ENCODE measurements around the gene FMO4.
"Not testable (repeated sequence)": the region's sequence is repeated elsewhere in the genome, so short reads cannot be mapped to it uniquely, and the experiment has no call there.

The FMO4 gene

GRCh38 chr1:171339345-171339744 is 25.4 kb downstream of the FMO4 start:
- not testable (repeated sequence) for H3K27me3 ChIP-seq (ENCODE audit: control insufficient read depth, insufficient read depth, low read length); H3K4me3 ChIP-seq (ENCODE audit: low read length); H3K4me1 ChIP-seq (ENCODE audit: control insufficient read depth, insufficient read depth, low read length); H3K36me3 ChIP-seq (ENCODE audit: control insufficient read depth, insufficient read depth, low read length); H3K9me3 ChIP-seq (ENCODE audit: control insufficient read depth, low read length); H3K9ac ChIP-seq (ENCODE audit: low read length)

GRCh38 chr1:171343727-171344472 is 29.9 kb downstream of the FMO4 start:
- no peaks in the 10 kb centered on the region for H3K36me3 ChIP-seq (ENCODE audit: control insufficient read depth, insufficient read depth, low read length)
- H3K9me3 ChIP-seq (ENCODE audit: control insufficient read depth, low read length) = no peaks in the 10 kb centered on the region
- no peak overlapping the region for H3K4me3 ChIP-seq (ENCODE audit: low read length)
- no peaks in the 10 kb centered on the region for H3K4me1 ChIP-seq (ENCODE audit: control insufficient read depth, insufficient read depth, low read length)
- no peaks in the 10 kb centered on the region for H3K27me3 ChIP-seq (ENCODE audit: control insufficient read depth, insufficient read depth, low read length)
- H3K9ac ChIP-seq (ENCODE audit: low read length) = no peak overlapping the region

- Histone ChIP-seq H3K27me3 (ENCODE audit: control insufficient read depth, insufficient read depth, low read length) (no peaks in the 10 kb centered on the region), H3K4me1 (ENCODE audit: control insufficient read depth, insufficient read depth, low read length) (no peaks in the 10 kb centered on the region), H3K9me3 (ENCODE audit: control insufficient read depth, low read length) (no peaks in the 10 kb centered on the region), H3K36me3 (ENCODE audit: control insufficient read depth, insufficient read depth, low read length) (no peaks in the 10 kb centered on the region), H3K9ac (ENCODE audit: low read length) (no peak overlapping the region), H3K4me3 (ENCODE audit: low read length) (no peak overlapping the region)
Observed at GRCh38 chr1:171344473-171344820, 30.5 kb downstream of the FMO4 start.

- Histone ChIP-seq H3K9ac (ENCODE audit: low read length) (no peak overlapping the region), H3K4me1 (ENCODE audit: control insufficient read depth, insufficient read depth, low read length) (no peaks in the 10 kb centered on the region), H3K4me3 (ENCODE audit: low read length) (no peak overlapping the region), H3K9me3 (ENCODE audit: control insufficient read depth, low read length) (no peaks in the 10 kb centered on the region), H3K27me3 (ENCODE audit: control insufficient read depth, insufficient read depth, low read length) (no peaks in the 10 kb centered on the region), H3K36me3 (ENCODE audit: control insufficient read depth, insufficient read depth, low read length) (no peaks in the 10 kb centered on the region)
Observed at GRCh38 chr1:171345536-171345935, 31.6 kb downstream of the FMO4 start.

GRCh38 chr1:171346881-171347280 is 32.9 kb downstream of the FMO4 start:
- no peaks in the 10 kb centered on the region for H3K36me3 ChIP-seq (ENCODE audit: control insufficient read depth, insufficient read depth, low read length)
- H3K4me1 ChIP-seq (ENCODE audit: control insufficient read depth, insufficient read depth, low read length) = no peaks in the 10 kb centered on the region
- H3K9ac ChIP-seq (ENCODE audit: low read length) = no peak overlapping the region

GRCh38 chr1:171350594-171350993 is 36.6 kb downstream of the FMO4 start:
- no peaks in the 10 kb centered on the region for H3K36me3 ChIP-seq (ENCODE audit: control insufficient read depth, insufficient read depth, low read length)
- no peak overlapping the region for H3K9ac ChIP-seq (ENCODE audit: low read length)
- no peaks in the 10 kb centered on the region for H3K4me1 ChIP-seq (ENCODE audit: control insufficient read depth, insufficient read depth, low read length)
- no peaks in the 10 kb centered on the region for H3K27me3 ChIP-seq (ENCODE audit: control insufficient read depth, insufficient read depth, low read length)
- no peaks in the 10 kb centered on the region for H3K9me3 ChIP-seq (ENCODE audit: control insufficient read depth, low read length)
- no peak overlapping the region for H3K4me3 ChIP-seq (ENCODE audit: low read length)

More at GRCh38 chr1:171346881-171347280, 32.9 kb downstream of the FMO4 start:
- Histone ChIP-seq H3K27me3 (ENCODE audit: control insufficient read depth, insufficient read depth, low read length) (no peaks in the 10 kb centered on the region), H3K9me3 (ENCODE audit: control insufficient read depth, low read length) (no peaks in the 10 kb centered on the region), H3K4me3 (ENCODE audit: low read length) (no peak overlapping the region)

GRCh38 chr1:171351961-171352360 is 38.0 kb downstream of the FMO4 start:
- Histone ChIP-seq H3K4me1 (ENCODE audit: control insufficient read depth, insufficient read depth, low read length) (no peaks in the 10 kb centered on the region), H3K9me3 (ENCODE audit: control insufficient read depth, low read length) (no peaks in the 10 kb centered on the region)

GRCh38 chr1:171352554-171352953 is 38.6 kb downstream of the FMO4 start:
- no peak overlapping the region for H3K4me3 ChIP-seq (ENCODE audit: low read length)
- no peaks in the 10 kb centered on the region for H3K4me1 ChIP-seq (ENCODE audit: control insufficient read depth, insufficient read depth, low read length)
- no peaks in the 10 kb centered on the region for H3K27me3 ChIP-seq (ENCODE audit: control insufficient read depth, insufficient read depth, low read length)
- H3K9me3 ChIP-seq (ENCODE audit: control insufficient read depth, low read length) = no peaks in the 10 kb centered on the region
- H3K9ac ChIP-seq (ENCODE audit: low read length) = no peak overlapping the region
- no peaks in the 10 kb centered on the region for H3K36me3 ChIP-seq (ENCODE audit: control insufficient read depth, insufficient read depth, low read length)

More at GRCh38 chr1:171351961-171352360, 38.0 kb downstream of the FMO4 start:
- H3K27me3 ChIP-seq (ENCODE audit: control insufficient read depth, insufficient read depth, low read length) = no peaks in the 10 kb centered on the region
- no peak overlapping the region for H3K4me3 ChIP-seq (ENCODE audit: low read length)
- no peaks in the 10 kb centered on the region for H3K36me3 ChIP-seq (ENCODE audit: control insufficient read depth, insufficient read depth, low read length)
- H3K9ac ChIP-seq (ENCODE audit: low read length) = no peak overlapping the region

- Histone ChIP-seq H3K9me3 (ENCODE audit: control insufficient read depth, low read length) (no peaks in the 10 kb centered on the region), H3K9ac (ENCODE audit: low read length) (no peak overlapping the region), H3K27me3 (ENCODE audit: control insufficient read depth, insufficient read depth, low read length) (no peaks in the 10 kb centered on the region), H3K4me3 (ENCODE audit: low read length) (no peak overlapping the region), H3K36me3 (ENCODE audit: control insufficient read depth, insufficient read depth, low read length) (no peaks in the 10 kb centered on the region), H3K4me1 (ENCODE audit: control insufficient read depth, insufficient read depth, low read length) (no peaks in the 10 kb centered on the region)
Observed at GRCh38 chr1:171355727-171356126, 41.7 kb downstream of the FMO4 start.

- Histone ChIP-seq H3K36me3 (ENCODE audit: control insufficient read depth, insufficient read depth, low read length) (no peaks in the 10 kb centered on the region), H3K9me3 (ENCODE audit: control insufficient read depth, low read length) (no peaks in the 10 kb centered on the region), H3K4me1 (ENCODE audit: control insufficient read depth, insufficient read depth, low read length) (no peaks in the 10 kb centered on the region), H3K9ac (ENCODE audit: low read length) (no peak overlapping the region), H3K27me3 (ENCODE audit: control insufficient read depth, insufficient read depth, low read length) (no peaks in the 10 kb centered on the region), H3K4me3 (ENCODE audit: low read length) (no peak overlapping the region)
Observed at GRCh38 chr1:171357179-171357578, 43.2 kb downstream of the FMO4 start.

- not testable (repeated sequence) for H3K27me3 ChIP-seq (ENCODE audit: control insufficient read depth, insufficient read depth, low read length); H3K9me3 ChIP-seq (ENCODE audit: control insufficient read depth, low read length); H3K4me3 ChIP-seq (ENCODE audit: low read length); H3K4me1 ChIP-seq (ENCODE audit: control insufficient read depth, insufficient read depth, low read length); H3K36me3 ChIP-seq (ENCODE audit: control insufficient read depth, insufficient read depth, low read length); H3K9ac ChIP-seq (ENCODE audit: low read length)
Observed at GRCh38 chr1:171359355-171359648, 45.3 kb downstream of the FMO4 start.

- not testable (repeated sequence) for H3K27me3 ChIP-seq (ENCODE audit: control insufficient read depth, insufficient read depth, low read length); H3K36me3 ChIP-seq (ENCODE audit: control insufficient read depth, insufficient read depth, low read length); H3K9ac ChIP-seq (ENCODE audit: low read length); H3K4me1 ChIP-seq (ENCODE audit: control insufficient read depth, insufficient read depth, low read length); H3K4me3 ChIP-seq (ENCODE audit: low read length); H3K9me3 ChIP-seq (ENCODE audit: control insufficient read depth, low read length)
Observed at GRCh38 chr1:171359731-171360527, 45.9 kb downstream of the FMO4 start.
